Stimulated activated CD8-positive, alpha-beta memory T cell treated with anti-CD3 and anti-CD28 coated beads, Interleukin-2, amount 100 ng/mL, for 48 hours (primary cell): ENCODE results near the gene SULT4A1.
A peak's percentile ranks its signal among the peaks of the same experiment; 100 is the strongest.

Experiments
- DNase-seq, 2 donors: peaks; one replicate each; pipeline ENCODE4 v3.0.0-alpha.2; 2020; ENCODE audit warnings: low read depth in 2 of 2

Gene SULT4A1

GRCh38 chr22:43828725-43828997 lies 33.7 kb downstream of the SULT4A1 start:
- DNase-seq: no peak

- no peak for DNase-seq
Measured at GRCh38 chr22:43827926-43828724, 34.2 kb downstream of the SULT4A1 start.

- DNase-seq: no peak
Measured at GRCh38 chr22:43827003-43827735, 35.1 kb downstream of the SULT4A1 start.

- DNase-seq: no peak
Measured at GRCh38 chr22:43826142-43827002, 35.9 kb downstream of the SULT4A1 start.

GRCh38 chr22:43825651-43826050 lies 36.7 kb downstream of the SULT4A1 start:
- no peak for DNase-seq

- DNase-seq: no peak
Measured at GRCh38 chr22:43824724-43825420, 37.4 kb downstream of the SULT4A1 start.

GRCh38 chr22:43823911-43824665 lies 38.2 kb downstream of the SULT4A1 start:
- DNase-seq: no peak

GRCh38 chr22:43823353-43823908 lies 38.9 kb downstream of the SULT4A1 start:
- DNase-seq: no peak

GRCh38 chr22:43821606-43822425 lies 40.5 kb downstream of the SULT4A1 start:
- no peak for DNase-seq

- no peak for DNase-seq
Measured at GRCh38 chr22:43820651-43821305, 41.5 kb downstream of the SULT4A1 start.

- DNase-seq: no peak
Measured at GRCh38 chr22:43819931-43820640, 42.2 kb downstream of the SULT4A1 start.

- DNase-seq: no peak
Measured at GRCh38 chr22:43819421-43819921, 42.8 kb downstream of the SULT4A1 start.

- DNase-seq: no peak
Measured at GRCh38 chr22:43818981-43819380, 43.3 kb downstream of the SULT4A1 start.

- DNase-seq: no peak
Measured at GRCh38 chr22:43817402-43817801, 44.9 kb downstream of the SULT4A1 start.

GRCh38 chr22:43814264-43814663 lies 48.0 kb downstream of the SULT4A1 start:
- no peak for DNase-seq

- DNase-seq: no peak
Measured at GRCh38 chr22:43812890-43813289, 49.4 kb downstream of the SULT4A1 start.

- peak; percentile 83 to 88 for DNase-seq
Measured at GRCh38 chr22:43812149-43812842, 50.0 kb downstream of the SULT4A1 start, which contains the start of gene EFCAB6. Gene EFCAB6 (minus strand): TSS chr22:43812305. CDS start chr22:43782318, 29,987 bp downstream.

GRCh38 chr22:43811777-43812148 lies 50.5 kb downstream of the SULT4A1 start:
- DNase-seq: no peak
